Progenitor cell of endocrine pancreas (in vitro differentiated cells): ENCODE results near the gene PDK4. TPM values are rescaled to one million over a fixed set of nuclear protein-coding genes. Genes with fewer than 3 reads are reported as not detected.

Experiments used
- DNase-seq: peaks from one replicate; pipeline ENCODE4 v3.0.0; 2021; ENCODE audit warnings: low spot score; ENCODE audit not compliant: unreplicated experiment
- H3K27ac Mint-ChIP-seq: 2 replicates; pipeline ENCODE4 v1.8.0; 2021; ENCODE audit warnings: mild to moderate bottlenecking, moderate library complexity, mixed read lengths
- H3K27me3 Mint-ChIP-seq: 2 replicates; pipeline ENCODE4 v1.8.0; 2021; ENCODE audit warnings: mixed read lengths
- H3K36me3 Mint-ChIP-seq: 2 replicates; pipeline ENCODE4 v1.8.0; 2022; ENCODE audit warnings: mixed read lengths; ENCODE audit not compliant: insufficient read depth
- H3K4me1 Mint-ChIP-seq: 2 replicates; pipeline ENCODE4 v1.8.0; 2021; ENCODE audit warnings: low read depth, mixed read lengths
- H3K4me3 Mint-ChIP-seq: 2 replicates; pipeline ENCODE4 v1.8.0; 2021; ENCODE audit warnings: low read depth, mild to moderate bottlenecking, moderate library complexity, mixed read lengths
- H3K9me3 Mint-ChIP-seq: 2 replicates; pipeline ENCODE4 v1.8.0; 2021; ENCODE audit warnings: low read depth, mixed read lengths
- total RNA-seq: library from RNA; stranded (reverse); gene quantifications from 2 replicates; pipeline ENCODE4 v1.2.1, GENCODE V29; 2021
- TF ChIP-seq, protein P1 (sequence below): fragments of 200-600 bp; sonication (generic); IDR thresholded peaks from one replicate; pipeline ENCODE4 v1.5.0; 2021; ENCODE audit warnings: antibody characterized with exemption, mild to moderate bottlenecking; ENCODE audit not compliant: unreplicated experiment

Gene PDK4
- total RNA-seq, 1 donor from 2014 or later: 29.1 TPM

- H3K36me3 Mint-ChIP-seq: peaks cover 27% of the 10 kb centered on the region
- H3K4me1 Mint-ChIP-seq: peaks cover 16% of the 10 kb centered on the region
- no peaks in the 10 kb centered on the region for H3K27me3 Mint-ChIP-seq
- TF ChIP-seq, protein P1, sequence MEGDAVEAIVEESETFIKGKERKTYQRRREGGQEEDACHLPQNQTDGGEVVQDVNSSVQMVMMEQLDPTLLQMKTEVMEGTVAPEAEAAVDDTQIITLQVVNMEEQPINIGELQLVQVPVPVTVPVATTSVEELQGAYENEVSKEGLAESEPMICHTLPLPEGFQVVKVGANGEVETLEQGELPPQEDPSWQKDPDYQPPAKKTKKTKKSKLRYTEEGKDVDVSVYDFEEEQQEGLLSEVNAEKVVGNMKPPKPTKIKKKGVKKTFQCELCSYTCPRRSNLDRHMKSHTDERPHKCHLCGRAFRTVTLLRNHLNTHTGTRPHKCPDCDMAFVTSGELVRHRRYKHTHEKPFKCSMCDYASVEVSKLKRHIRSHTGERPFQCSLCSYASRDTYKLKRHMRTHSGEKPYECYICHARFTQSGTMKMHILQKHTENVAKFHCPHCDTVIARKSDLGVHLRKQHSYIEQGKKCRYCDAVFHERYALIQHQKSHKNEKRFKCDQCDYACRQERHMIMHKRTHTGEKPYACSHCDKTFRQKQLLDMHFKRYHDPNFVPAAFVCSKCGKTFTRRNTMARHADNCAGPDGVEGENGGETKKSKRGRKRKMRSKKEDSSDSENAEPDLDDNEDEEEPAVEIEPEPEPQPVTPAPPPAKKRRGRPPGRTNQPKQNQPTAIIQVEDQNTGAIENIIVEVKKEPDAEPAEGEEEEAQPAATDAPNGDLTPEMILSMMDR: no peak
- H3K4me3 Mint-ChIP-seq: no peak overlapping the region
- H3K27ac Mint-ChIP-seq: no peak overlapping the region
- no peak for DNase-seq
- no peaks in the 10 kb centered on the region for H3K9me3 Mint-ChIP-seq
Measured at GRCh38 chr7:95582578-95583293, 13.6 kb downstream of the PDK4 start.

DNA sequence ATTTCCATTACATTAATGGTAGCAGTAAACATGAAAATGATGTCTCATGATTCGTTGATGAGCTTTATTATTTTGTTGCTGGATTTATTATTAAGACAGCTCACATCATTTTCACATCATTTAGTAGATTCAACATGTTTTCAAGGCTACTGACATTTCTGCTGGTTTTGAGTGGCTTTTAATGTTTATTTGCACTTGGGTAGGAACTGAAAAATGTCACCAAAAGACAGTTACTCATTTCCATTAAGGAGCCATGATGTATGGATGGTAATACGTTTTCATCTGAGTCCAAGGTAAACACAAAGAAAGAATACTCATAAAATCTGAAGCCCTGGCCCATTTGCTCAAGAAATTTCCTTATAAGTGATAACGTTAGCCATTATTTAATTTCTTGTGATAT lies 14.8 kb downstream of the PDK4 start:
- DNase-seq: no peak
- Mint-ChIP-seq H3K36me3 (peaks cover 16% of the 10 kb centered on the region), H3K4me1 (peaks cover 6% of the 10 kb centered on the region), H3K4me3 (no peak overlapping the region), H3K9me3 (no peaks in the 10 kb centered on the region), H3K27ac (no peak overlapping the region), H3K27me3 (no peaks in the 10 kb centered on the region)
- TF ChIP-seq, protein P1: no peak

DNA sequence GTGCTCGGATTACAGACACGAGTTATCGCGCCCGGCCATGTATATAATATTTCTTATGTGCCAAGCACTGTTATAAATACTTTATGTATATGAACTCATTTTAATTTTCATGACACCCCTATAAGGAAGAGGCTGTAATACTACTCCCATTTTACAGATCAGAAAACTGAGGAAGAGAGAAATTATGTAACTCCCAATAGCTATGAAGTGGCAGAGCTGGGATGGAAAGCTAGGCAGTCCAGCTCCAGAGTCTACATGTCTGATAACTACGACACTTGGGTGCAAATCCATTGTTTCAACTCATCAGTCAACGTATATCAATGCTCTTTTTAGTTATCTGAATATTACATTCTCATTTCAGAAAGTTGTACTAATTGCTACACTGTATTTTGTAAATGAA lies 17.0 kb downstream of the PDK4 start:
- peaks cover 6% of the 10 kb centered on the region for H3K4me1 Mint-ChIP-seq
- DNase-seq: no peak
- TF ChIP-seq, protein P1: no peak
- H3K27me3 Mint-ChIP-seq: no peaks in the 10 kb centered on the region
- no peak overlapping the region for H3K4me3 Mint-ChIP-seq
- peaks cover 5% of the 10 kb centered on the region for H3K9me3 Mint-ChIP-seq
- peaks cover 8% of the 10 kb centered on the region for H3K36me3 Mint-ChIP-seq
- no peak overlapping the region for H3K27ac Mint-ChIP-seq

DNA sequence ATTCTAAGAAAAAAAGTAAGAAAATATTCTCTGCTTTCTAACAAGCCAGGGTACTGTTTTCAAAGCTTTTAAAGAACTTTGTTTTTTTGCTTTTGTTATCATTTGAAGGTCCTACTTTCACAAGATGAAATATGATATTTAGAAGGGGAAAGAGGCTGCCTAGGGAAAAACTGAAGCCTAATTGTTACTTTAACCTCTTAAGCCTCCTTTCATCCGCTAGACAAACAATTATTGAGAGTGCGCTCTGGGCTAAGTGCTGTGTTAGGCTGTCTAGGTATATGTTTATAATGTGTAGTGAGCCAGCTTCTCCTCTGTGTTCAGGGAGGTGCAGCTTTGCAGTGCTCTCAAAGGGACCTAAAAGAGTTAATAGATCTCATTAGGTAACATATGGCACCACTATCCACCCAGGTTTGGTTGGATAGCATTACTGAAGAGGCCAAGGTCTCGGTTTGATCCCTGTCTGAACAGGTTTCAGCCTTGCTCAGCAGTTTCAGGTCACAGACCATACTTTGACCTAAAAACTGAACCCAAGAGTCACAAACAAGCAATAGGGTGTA lies 17.9 kb downstream of the PDK4 start:
- H3K9me3 Mint-ChIP-seq: peaks cover 5% of the 10 kb centered on the region
- H3K4me1 Mint-ChIP-seq: peaks cover 2% of the 10 kb centered on the region
- DNase-seq: no peak
- H3K36me3 Mint-ChIP-seq: peaks cover 3% of the 10 kb centered on the region
- no peaks in the 10 kb centered on the region for H3K27me3 Mint-ChIP-seq
- TF ChIP-seq, protein P1: no peak
- H3K4me3 Mint-ChIP-seq: no peak overlapping the region
- no peak overlapping the region for H3K27ac Mint-ChIP-seq

GRCh38 chr7:95577137-95577536 lies 19.2 kb downstream of the PDK4 start:
- Mint-ChIP-seq H3K27ac (no peak overlapping the region), H3K4me3 (no peak overlapping the region), H3K27me3 (no peaks in the 10 kb centered on the region), H3K4me1 (peaks cover 2% of the 10 kb centered on the region), H3K9me3 (peaks cover 11% of the 10 kb centered on the region), H3K36me3 (peaks cover 2% of the 10 kb centered on the region)
- TF ChIP-seq, protein P1: no peak
- no peak for DNase-seq
